Astrocyte of the spinal cord (primary cell): ENCODE results near the gene PSTPIP2.

Experiments used
- DNase-seq: peaks from one replicate; pipeline ENCODE4 v3.0.0; 2011; ENCODE audit warnings: low read depth, low spot score
- H3K4me3 ChIP-seq: 2 replicates; pipeline ENCODE4 v1.5.1; 2011; ENCODE audit warnings: low read depth, mild to moderate bottlenecking, low read length, moderate library complexity
- in situ Hi-C: cut with HindIII; loops from 2 replicates; pipeline ENCODE4 v1.10.0; 2017; ENCODE audit warnings: low sequenced_read_pairs
- TF ChIP-seq, protein P1 (sequence below): IDR thresholded peaks from 2 replicates; pipeline ENCODE4 v1.5.1; 2012; ENCODE audit warnings: low read depth, mild to moderate bottlenecking, low read length, inconsistent platforms

Gene PSTPIP2

DNA sequence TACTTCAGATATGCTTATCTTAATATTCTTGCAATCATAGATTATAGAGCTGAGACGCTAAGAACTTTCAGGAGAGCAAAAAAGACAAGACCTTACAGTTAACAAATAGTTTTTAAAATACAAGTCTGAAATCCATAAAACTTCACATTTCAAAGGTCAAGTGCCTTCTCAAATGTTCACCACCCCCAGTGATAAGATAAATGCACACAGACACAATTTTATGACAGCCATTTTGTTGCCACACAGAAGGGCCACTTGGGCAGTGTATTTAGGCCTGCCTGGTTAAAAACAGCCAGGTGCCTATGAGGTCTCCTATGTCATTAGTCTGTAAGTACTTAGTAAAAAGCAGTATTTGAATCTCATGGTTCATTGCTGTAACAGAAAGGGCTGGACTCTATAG lies 8.1 kb upstream of the PSTPIP2 start:
- no peak for DNase-seq
- in situ Hi-C loops = no loop called here
- H3K4me3 ChIP-seq = no peak overlapping the region

DNA sequence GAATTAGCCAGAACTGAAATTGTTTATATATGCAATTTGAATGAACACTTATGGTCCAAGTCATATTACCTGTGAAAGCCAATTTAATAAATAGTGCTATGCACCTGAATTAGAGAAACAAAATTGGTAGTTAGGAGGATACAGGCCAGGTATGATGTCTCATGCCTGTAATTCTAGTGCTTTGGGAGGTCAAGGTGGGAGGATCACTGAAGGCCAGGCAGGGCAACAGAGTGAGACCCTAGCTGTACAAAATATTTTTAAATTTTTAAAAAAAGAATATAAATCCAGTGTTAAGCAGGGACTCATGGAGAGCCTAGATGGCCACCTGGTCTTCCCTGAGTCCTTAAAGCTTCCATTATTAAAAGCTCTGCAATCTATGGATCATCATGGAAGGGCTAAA lies 7.3 kb upstream of the PSTPIP2 start:
- no peak for DNase-seq
- H3K4me3 ChIP-seq = no peak overlapping the region
- TF ChIP-seq, protein P1, sequence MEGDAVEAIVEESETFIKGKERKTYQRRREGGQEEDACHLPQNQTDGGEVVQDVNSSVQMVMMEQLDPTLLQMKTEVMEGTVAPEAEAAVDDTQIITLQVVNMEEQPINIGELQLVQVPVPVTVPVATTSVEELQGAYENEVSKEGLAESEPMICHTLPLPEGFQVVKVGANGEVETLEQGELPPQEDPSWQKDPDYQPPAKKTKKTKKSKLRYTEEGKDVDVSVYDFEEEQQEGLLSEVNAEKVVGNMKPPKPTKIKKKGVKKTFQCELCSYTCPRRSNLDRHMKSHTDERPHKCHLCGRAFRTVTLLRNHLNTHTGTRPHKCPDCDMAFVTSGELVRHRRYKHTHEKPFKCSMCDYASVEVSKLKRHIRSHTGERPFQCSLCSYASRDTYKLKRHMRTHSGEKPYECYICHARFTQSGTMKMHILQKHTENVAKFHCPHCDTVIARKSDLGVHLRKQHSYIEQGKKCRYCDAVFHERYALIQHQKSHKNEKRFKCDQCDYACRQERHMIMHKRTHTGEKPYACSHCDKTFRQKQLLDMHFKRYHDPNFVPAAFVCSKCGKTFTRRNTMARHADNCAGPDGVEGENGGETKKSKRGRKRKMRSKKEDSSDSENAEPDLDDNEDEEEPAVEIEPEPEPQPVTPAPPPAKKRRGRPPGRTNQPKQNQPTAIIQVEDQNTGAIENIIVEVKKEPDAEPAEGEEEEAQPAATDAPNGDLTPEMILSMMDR = no peak
- in situ Hi-C loops = no loop called here

More for the DNA sequence above, 8.1 kb upstream of the PSTPIP2 start:
- TF ChIP-seq, protein P1 = no peak

GRCh38 chr18:46073474-46074331 lies 1.6 kb upstream of the PSTPIP2 start:
- H3K4me3 ChIP-seq = no peak overlapping the region
- peak; percentile 74 for DNase-seq
- in situ Hi-C loops = no loop called here
- TF ChIP-seq, protein P1 = peak; percentile 57

- in situ Hi-C loops = no loop called here
- DNase-seq = no peak
- H3K4me3 ChIP-seq = no peak overlapping the region
- TF ChIP-seq, protein P1 = no peak
Measured at GRCh38 chr18:46072959-46073358, 899 bp upstream of the PSTPIP2 start.

GRCh38 chr18:46072376-46072867 lies 362 bp upstream of the PSTPIP2 start:
- H3K4me3 ChIP-seq = peak overlapping the region; percentile 57
- TF ChIP-seq, protein P1 = no peak
- in situ Hi-C loops = no loop called here
- no peak for DNase-seq

GRCh38 chr18:46070815-46071652 lies 1.0 kb downstream of the PSTPIP2 start:
- H3K4me3 ChIP-seq = peak overlapping the region; percentile 57
- no peak for DNase-seq
- in situ Hi-C loops = no loop called here

More at GRCh38 chr18:46070815-46071652, 1.0 kb downstream of the PSTPIP2 start:
- TF ChIP-seq, protein P1 = no peak
